ENCODE data around the gene TMPRSS11D. TPM values are rescaled to one million over a fixed set of nuclear protein-coding genes. Genes with fewer than 3 reads are reported as not detected.

TMPRSS11D gene
- total and polyA plus RNA-seq, 2 of the 8 experiments (the other 6 are each of a cell fraction or from before 2014, with no cell fraction given): not detected

GRCh38 chr4:67861513-67861912, 22.3 kb downstream of the TMPRSS11D start (continued):
- TF ChIP-seq NRF1 (IDR thresholded peaks at IDR 0.05; ENCODE audit: low read depth, low read length) (no peak), GABPA (IDR thresholded peaks at IDR 0.05; ENCODE audit: borderline replicate concordance, insufficient read depth, low read length) (no peak)
